Body of pancreas (tissue), 4 donors: ENCODE results near the gene STK35.

Experiments
- POLR2A ChIP-seq, 3 donors: fragments of 450-650 bp; IDR thresholded peaks; one replicate each; pipeline ENCODE4 v1.6.1; 2016; ENCODE audit warnings: antibody characterized with exemption in 3 of 3, mild to moderate bottlenecking in 2 of 3
- TF ChIP-seq, protein P1 (sequence below), 7 experiments: fragments of 450-650 bp in 4 of 7; fragments of 200-600 bp in 3 of 7; sonication (generic) in 3 of 7; IDR thresholded peaks; one replicate each; pipeline ENCODE4 v1.5.1; 2016 to 2019; ENCODE audit warnings: antibody characterized with exemption in 7 of 7

DNA sequence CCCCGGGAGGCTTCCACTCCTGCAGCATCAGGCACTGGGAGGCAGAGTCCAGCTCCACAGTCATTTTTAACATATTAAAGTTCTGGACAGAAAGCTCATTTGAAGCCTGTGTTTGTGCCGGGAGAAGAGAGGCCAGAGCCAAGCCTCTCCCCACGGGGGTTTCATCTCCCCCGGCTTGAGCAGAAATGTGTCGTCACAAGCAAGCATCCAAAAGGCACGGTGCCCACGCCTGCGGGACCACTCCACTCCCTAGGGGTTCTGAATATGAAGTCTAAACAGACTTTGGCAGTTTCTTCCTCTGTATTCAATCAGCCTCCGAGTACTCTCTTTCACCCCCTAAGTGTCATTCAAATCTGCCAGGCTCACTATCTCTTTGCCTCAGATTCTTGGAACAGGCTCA is 75.3 kb downstream of the STK35 start:
- TF ChIP-seq, protein P1, sequence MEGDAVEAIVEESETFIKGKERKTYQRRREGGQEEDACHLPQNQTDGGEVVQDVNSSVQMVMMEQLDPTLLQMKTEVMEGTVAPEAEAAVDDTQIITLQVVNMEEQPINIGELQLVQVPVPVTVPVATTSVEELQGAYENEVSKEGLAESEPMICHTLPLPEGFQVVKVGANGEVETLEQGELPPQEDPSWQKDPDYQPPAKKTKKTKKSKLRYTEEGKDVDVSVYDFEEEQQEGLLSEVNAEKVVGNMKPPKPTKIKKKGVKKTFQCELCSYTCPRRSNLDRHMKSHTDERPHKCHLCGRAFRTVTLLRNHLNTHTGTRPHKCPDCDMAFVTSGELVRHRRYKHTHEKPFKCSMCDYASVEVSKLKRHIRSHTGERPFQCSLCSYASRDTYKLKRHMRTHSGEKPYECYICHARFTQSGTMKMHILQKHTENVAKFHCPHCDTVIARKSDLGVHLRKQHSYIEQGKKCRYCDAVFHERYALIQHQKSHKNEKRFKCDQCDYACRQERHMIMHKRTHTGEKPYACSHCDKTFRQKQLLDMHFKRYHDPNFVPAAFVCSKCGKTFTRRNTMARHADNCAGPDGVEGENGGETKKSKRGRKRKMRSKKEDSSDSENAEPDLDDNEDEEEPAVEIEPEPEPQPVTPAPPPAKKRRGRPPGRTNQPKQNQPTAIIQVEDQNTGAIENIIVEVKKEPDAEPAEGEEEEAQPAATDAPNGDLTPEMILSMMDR (IDR thresholded peaks at IDR 0.05) = no peak
- no peak for TF ChIP-seq POLR2A (IDR thresholded peaks at IDR 0.05)
